K562 (cell line): Measurements from ENCODE around the gene ERGIC1. TPM values are rescaled to one million over a fixed set of nuclear protein-coding genes. Genes with fewer than 3 reads are reported as not detected.

ENCODE experiments used
- ATAC-seq: fragments of 200-7000 bp; cut with Tn5 transposase; 3 replicates; pipeline ENCODE4 v1.9.1; 2020; ENCODE audit warnings: moderate library complexity
- BruUV-seq: library from RNA; stranded (reverse); fragments of 400-500 nt; replicated peaks from 2 replicates; lab custom pipeline; 2021; lab: Mats Ljungman, UMichigan
- CTCF ChIA-PET: fragments of 300-600 bp; formaldehyde crosslinking; extraction: SDS; loops from one replicate; lab custom pipeline; 2021; ENCODE audit warnings: low intra/inter-chr PET ratio; lab: Yijun Ruan, JAX
- POLR2A ChIA-PET: fragments of 300-600, 350-650 bp; sonication (Branson Sonifier 250); formaldehyde crosslinking; extraction: SDS; loops from one replicate; lab custom pipeline; 2021; ENCODE audit warnings: antibody characterized with exemption, inconsistent platforms; lab: Yijun Ruan, JAX
- DNase-seq, 4 experiments: peaks; one replicate each; pipeline versions ENCODE4 v3.0.0 to v3.0.0-alpha.2; 2011 to 2018; ENCODE audit warnings: low spot score in 3 of 4, mixed read lengths in 3 of 4; ENCODE audit errors: extremely low read depth in 1 of 4
- FAIRE-seq: peaks from 2 replicates; lab custom pipeline; 2011; peaks lifted over from hg19 to GRCh38; lab: Jason Lieb, UNC
- H2AFZ ChIP-seq: 2 replicates; pipeline ENCODE4 v1.6.0; 2011; ENCODE audit warnings: low read depth, low read length, control low read depth, inconsistent platforms
- H3K27ac ChIP-seq: fragments of 200-600 bp; 3 replicates; pipeline ENCODE4 v1.8.0; 2011; ENCODE audit warnings: low read depth, mild to moderate bottlenecking, control low read depth, inconsistent platforms, low read length, moderate library complexity, mixed read lengths; ENCODE audit errors: extremely low read depth
- H3K27me3 ChIP-seq, 2 experiments: fragments of 300-600 bp in 1 of 2; 2 replicates in 1 of 2; 3 replicates in 1 of 2; pipeline versions ENCODE4 v1.6.0 to v1.8.0; 2011; ENCODE audit warnings: inconsistent platforms in 2 of 2, low read length in 2 of 2, mild to moderate bottlenecking in 1 of 2, mixed read lengths in 1 of 2, moderate library complexity in 1 of 2; ENCODE audit not compliant: control insufficient read depth in 2 of 2, insufficient read depth in 2 of 2
- H3K36me3 ChIP-seq: fragments of 300-600 bp; 3 replicates; pipeline ENCODE4 v1.8.0; 2011; ENCODE audit warnings: mild to moderate bottlenecking, low read length, inconsistent platforms; ENCODE audit not compliant: control insufficient read depth, insufficient read depth
- H3K4me1 ChIP-seq, 2 experiments: fragments of 200-600 bp in 1 of 2; replicated peaks in 1 of 2; 2 replicates in 1 of 2; 3 replicates in 1 of 2; pipeline versions ENCODE4 v1.5.1 to v1.8.0; 2011; ENCODE audit warnings: inconsistent platforms in 2 of 2, low read length in 2 of 2, mild to moderate bottlenecking in 1 of 2, mixed read lengths in 1 of 2, moderate library complexity in 1 of 2; ENCODE audit not compliant: control insufficient read depth in 2 of 2, insufficient read depth in 2 of 2
- H3K4me2 ChIP-seq: 2 replicates; pipeline ENCODE4 v1.6.1; 2011; ENCODE audit warnings: low read length, control low read depth, inconsistent platforms, mixed read lengths; ENCODE audit not compliant: insufficient read depth
- H3K4me3 ChIP-seq: fragments of 200-600 bp; sonication (generic), shearing (Covaris generic); 2 replicates; pipeline ENCODE4 v1.5.1; 2016; ENCODE audit warnings: control low read depth, inconsistent platforms
- H3K79me2 ChIP-seq: fragments of 200-600 bp; 3 replicates; pipeline ENCODE4 v1.8.0; 2011; ENCODE audit warnings: low read length, inconsistent platforms; ENCODE audit not compliant: control insufficient read depth, insufficient read depth
- H3K9ac ChIP-seq, 2 experiments: 2 replicates each; pipeline versions ENCODE4 v1.6.0 to v1.6.1; 2011; ENCODE audit warnings: low read depth in 2 of 2, low read length in 2 of 2, control low read depth in 1 of 2, inconsistent platforms in 1 of 2, mild to moderate bottlenecking in 1 of 2, mixed read lengths in 1 of 2; ENCODE audit not compliant: insufficient read depth in 1 of 2
- H3K9me1 ChIP-seq: one replicate; pipeline ENCODE4 v1.6.0; 2011; ENCODE audit warnings: inconsistent platforms, mild to moderate bottlenecking, low read length, moderate library complexity; ENCODE audit not compliant: control insufficient read depth, insufficient read depth
- H3K9me3 ChIP-seq: replicated peaks from 2 replicates; pipeline ENCODE4 v1.5.1; 2011; ENCODE audit warnings: low read depth, low read length, inconsistent platforms; ENCODE audit not compliant: control insufficient read depth, insufficient read depth
- H4K20me1 ChIP-seq: replicated peaks from 2 replicates; pipeline ENCODE4 v1.6.1; 2011; ENCODE audit warnings: low read length, inconsistent platforms, mixed read lengths; ENCODE audit not compliant: control insufficient read depth, insufficient read depth
- CHD4 ChIP-seq: fragments of 200-600 bp; sonication (generic); IDR thresholded peaks from 3 replicates; pipeline ENCODE4 v1.6.1; 2012; ENCODE audit warnings: low read depth, mild to moderate bottlenecking, mixed read lengths, low read length, inconsistent platforms; ENCODE audit not compliant: insufficient read depth, insufficient replicate concordance, poor library complexity, severe bottlenecking
- EGR1 ChIP-seq: fragments of 450-650 bp; conservative IDR thresholded peaks from 2 replicates; pipeline ENCODE4 v1.6.1; 2017; ENCODE audit warnings: mild to moderate bottlenecking
- FOXP1 ChIP-seq: sonication (generic); formaldehyde crosslinking; IDR thresholded peaks from 2 replicates; pipeline ENCODE4 v1.8.0; 2022; ENCODE audit warnings: mild to moderate bottlenecking, missing genetic modification reagents
- GABPA ChIP-seq: fragments of 200-800 bp; sonication (Bioruptor generic); conservative IDR thresholded peaks from 2 replicates; pipeline ENCODE4 v1.6.1; 2016; ENCODE audit warnings: low read depth, missing genetic modification characterization, missing compliant biosample characterization
- GTF2A2 ChIP-seq: IDR thresholded peaks from 2 replicates; pipeline ENCODE4 v1.6.1; 2016; ENCODE audit warnings: mild to moderate bottlenecking, missing genetic modification characterization, missing compliant biosample characterization
- HNRNPLL ChIP-seq: fragments of 200-400 bp; formaldehyde crosslinking; IDR thresholded peaks from 2 replicates; pipeline ENCODE4 v1.6.1; 2017; ENCODE audit warnings: low read length, low read depth, mild to moderate bottlenecking; ENCODE audit not compliant: poor library complexity, severe bottlenecking
- MEIS2 ChIP-seq: fragments of 450-650 bp; IDR thresholded peaks from 2 replicates; pipeline ENCODE4 v1.6.1; 2014; ENCODE audit warnings: mild to moderate bottlenecking; ENCODE audit not compliant: partially characterized antibody
- MXI1 ChIP-seq: IDR thresholded peaks from 2 replicates; pipeline ENCODE4 v1.6.1; 2011; ENCODE audit warnings: low read depth, mild to moderate bottlenecking, improper control_type of control experiment, low read length
- NFIC ChIP-seq: fragments of 450-650 bp; IDR thresholded peaks from 2 replicates; pipeline ENCODE4 v1.6.1; 2017; ENCODE audit warnings: mild to moderate bottlenecking, inconsistent platforms
- SRSF3 ChIP-seq: fragments of 200-400 bp; formaldehyde crosslinking; IDR thresholded peaks from 2 replicates; pipeline ENCODE4 v1.6.1; 2016; ENCODE audit warnings: mild to moderate bottlenecking, low read length, moderate library complexity; ENCODE audit not compliant: insufficient read depth
- ZBTB33 ChIP-seq: sonication (generic); formaldehyde crosslinking; IDR thresholded peaks from 2 replicates; pipeline ENCODE4 v1.8.1; 2023; ENCODE audit warnings: mild to moderate bottlenecking, missing genetic modification reagents
- ZNF217 ChIP-seq: sonication (generic); formaldehyde crosslinking; IDR thresholded peaks from 2 replicates; pipeline ENCODE4 v1.8.0; 2022; ENCODE audit warnings: mild to moderate bottlenecking, missing genetic modification reagents
- ZNF586 ChIP-seq: fragments of 450-650 bp; formaldehyde crosslinking; conservative IDR thresholded peaks from 2 replicates; pipeline ENCODE4 v1.4.0; 2020; ENCODE audit warnings: mild to moderate bottlenecking, moderate library complexity
- whole genome bisulfite sequencing: fragments of 100-300 bp; shearing (Covaris generic); methylation state at CpG from one replicate; pipeline ENCODE4 v1.1.6; 2016; ENCODE audit warnings: low coverage, mixed read lengths; ENCODE audit not compliant: insufficient coverage; ENCODE audit errors: missing lambda C conversion rate; 5-methylcytosine and 5-hydroxymethylcytosine counted together
- in situ Hi-C: fragments of 300-500 bp; cut with MboI; formaldehyde crosslinking; loops from 4 replicates; pipeline ENCODE4 v1.15.0; 2018; ENCODE audit warnings: inconsistent platforms, mixed read lengths
- intact Hi-C: fragments of 100-400 bp; cut with micrococcal nuclease; formaldehyde crosslinking; loops from 2 replicates; pipeline ENCODE4 v1.14.2; 2022
- polyA plus RNA-seq, 8 experiments: library from polyadenylated mRNA; depleted of rRNA in 4 of 8; stranded (reverse) in 5 of 8; unstranded in 3 of 8; fragments of >200 nt; fragmentation: Nextera tagmentation in 2 of 8; fragmentation: Illumina TruSeq in 1 of 8; extraction: Ambion mirVana in 2 of 8; extraction: Trizol in 1 of 8; gene quantifications; 2 replicates each; pipeline versions ENCODE4 v1.2.1 to v1.2.3, GENCODE V29; 2011 to 2014; ENCODE audit warnings: inconsistent platforms in 1 of 8, missing spikeins in 1 of 8
- total RNA-seq, 7 experiments: library from RNA; depleted of rRNA in 6 of 7; stranded (reverse); fragments of >200 nt in 6 of 7; fragmentation: Illumina TruSeq in 2 of 7; extraction: Trizol in 2 of 7; gene quantifications; 2 replicates each; pipeline versions ENCODE4 v1.2.1 to v1.2.3, GENCODE V29; 2011 to 2021; ENCODE audit warnings: low replicate concordance in 1 of 7
- TF ChIP-seq, protein P1 (sequence below): IDR thresholded peaks from 2 replicates; pipeline ENCODE4 v1.6.1; 2016; ENCODE audit warnings: missing genetic modification characterization, missing compliant biosample characterization
- TF ChIP-seq, protein P2 (sequence below): fragments of 450-650 bp; formaldehyde crosslinking; IDR thresholded peaks from 2 replicates; pipeline ENCODE4 v1.4.0; 2020; ENCODE audit warnings: mild to moderate bottlenecking, moderate library complexity

Gene ERGIC1
- total and polyA plus RNA-seq, 9 of the 15 experiments (the other 6 are each of a cell fraction or from before 2014, with no cell fraction given), result 5.5 to 68.4 (median 36.4) TPM

DNA sequence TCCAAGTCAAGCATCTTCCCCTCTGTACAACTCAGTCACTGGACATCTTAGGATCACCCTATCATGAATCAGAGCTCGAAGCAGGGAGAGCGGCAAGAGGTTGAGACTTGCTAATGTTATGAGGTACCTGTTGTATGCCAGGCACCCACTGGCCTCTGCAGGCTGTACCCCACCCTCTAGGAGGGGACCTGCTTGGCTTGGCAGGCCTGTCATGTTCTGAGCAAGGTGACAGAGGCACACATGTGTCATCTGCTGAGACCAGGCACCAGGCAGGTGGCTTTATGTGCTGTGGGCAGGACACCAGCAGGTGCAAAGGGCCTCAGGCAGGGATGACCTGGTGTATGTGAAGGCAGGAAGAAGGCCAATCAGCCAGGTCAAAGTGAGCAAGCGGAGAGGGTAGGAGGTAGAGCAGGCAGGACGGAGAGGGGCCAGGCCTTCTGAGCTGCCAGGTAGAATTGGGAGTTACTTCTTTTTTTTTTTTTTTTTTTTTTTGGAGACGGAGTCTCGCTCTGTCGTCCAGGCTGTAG is 64.9 kb downstream of the ERGIC1 start:
- no peaks in the 10 kb centered on the region for H4K20me1 ChIP-seq
- WGBS, result 80% methylated on average over 6 of the region's 7 CpGs
- no peak overlapping the region for H2AFZ ChIP-seq
- peaks cover 25% of the 10 kb centered on the region; the same call in 1 of the 3 replicates for H3K36me3 ChIP-seq
- H3K79me2 ChIP-seq, result no peaks in the 10 kb centered on the region
- H3K4me1 ChIP-seq, result peaks cover 26 to 31% of the 10 kb centered on the region in 2 experiments
- intact Hi-C loops (no loop called here), in situ Hi-C loops (no loop called here)
- no peak for ATAC-seq
- H3K9me1 ChIP-seq, result no peaks in the 10 kb centered on the region
- no peak for DNase-seq
- CTCF ChIA-PET, result interaction anchor here (0.6 kb wide), 1 partner anchor 1434 kb away, joined by 3 read pairs; no protein-coding TSS in a partner anchor
- peak overlapping the region in 1 of 2 experiments; percentile 49; a peak in 1 of 4 replicates for H3K9ac ChIP-seq
- no peaks in the 10 kb centered on the region for H3K9me3 ChIP-seq
- BruUV-seq, result no TSS peak
- no peak overlapping the region for H3K27ac ChIP-seq
- no peak for TF ChIP-seq GABPA (tag)
- no peak for TF ChIP-seq MXI1
- TF ChIP-seq NFIC, result no peak
- TF ChIP-seq FOXP1, result no peak
- TF ChIP-seq ZBTB33, result no peak
- TF ChIP-seq EGR1, result no peak
- TF ChIP-seq ZNF586 (CRISPR knock-in tag), result no peak
- TF ChIP-seq GTF2A2 (tag), result no peak
- no peak for TF ChIP-seq CHD4
- no peak for TF ChIP-seq ZNF217 (CRISPR knock-in tag)
- no peak for TF ChIP-seq SRSF3
- TF ChIP-seq HNRNPLL, result no peak
- TF ChIP-seq, protein P1, sequence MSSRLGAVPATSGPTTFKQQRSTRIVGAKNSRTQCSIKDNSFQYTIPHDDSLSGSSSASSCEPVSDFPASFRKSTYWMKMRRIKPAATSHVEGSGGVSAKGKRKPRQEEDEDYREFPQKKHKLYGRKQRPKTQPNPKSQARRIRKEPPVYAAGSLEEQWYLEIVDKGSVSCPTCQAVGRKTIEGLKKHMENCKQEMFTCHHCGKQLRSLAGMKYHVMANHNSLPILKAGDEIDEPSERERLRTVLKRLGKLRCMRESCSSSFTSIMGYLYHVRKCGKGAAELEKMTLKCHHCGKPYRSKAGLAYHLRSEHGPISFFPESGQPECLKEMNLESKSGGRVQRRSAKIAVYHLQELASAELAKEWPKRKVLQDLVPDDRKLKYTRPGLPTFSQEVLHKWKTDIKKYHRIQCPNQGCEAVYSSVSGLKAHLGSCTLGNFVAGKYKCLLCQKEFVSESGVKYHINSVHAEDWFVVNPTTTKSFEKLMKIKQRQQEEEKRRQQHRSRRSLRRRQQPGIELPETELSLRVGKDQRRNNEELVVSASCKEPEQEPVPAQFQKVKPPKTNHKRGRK (tag), result no peak
- no peak for TF ChIP-seq MEIS2
- TF ChIP-seq, protein P2, sequence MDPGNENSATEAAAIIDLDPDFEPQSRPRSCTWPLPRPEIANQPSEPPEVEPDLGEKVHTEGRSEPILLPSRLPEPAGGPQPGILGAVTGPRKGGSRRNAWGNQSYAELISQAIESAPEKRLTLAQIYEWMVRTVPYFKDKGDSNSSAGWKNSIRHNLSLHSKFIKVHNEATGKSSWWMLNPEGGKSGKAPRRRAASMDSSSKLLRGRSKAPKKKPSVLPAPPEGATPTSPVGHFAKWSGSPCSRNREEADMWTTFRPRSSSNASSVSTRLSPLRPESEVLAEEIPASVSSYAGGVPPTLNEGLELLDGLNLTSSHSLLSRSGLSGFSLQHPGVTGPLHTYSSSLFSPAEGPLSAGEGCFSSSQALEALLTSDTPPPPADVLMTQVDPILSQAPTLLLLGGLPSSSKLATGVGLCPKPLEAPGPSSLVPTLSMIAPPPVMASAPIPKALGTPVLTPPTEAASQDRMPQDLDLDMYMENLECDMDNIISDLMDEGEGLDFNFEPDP (CRISPR knock-in tag), result no peak
- TF ChIP-seq, all 486 proteins: peak for 0
- no peak overlapping the region for H3K4me3 ChIP-seq
- H3K4me2 ChIP-seq, result no peak overlapping the region
- FAIRE-seq, result no peak
- no peaks in the 10 kb centered on the region for H3K27me3 ChIP-seq
- POLR2A ChIA-PET, result interaction anchor here (0.8 to 5.0 kb wide), 3 partner anchors 9 to 129 kb away, joined by 5 to 42 read pairs (median 6); partner anchors contain the start of gene DUSP1
